Measurements from ENCODE around the gene MTUS2. TPM values are rescaled to one million over a fixed set of nuclear protein-coding genes. Genes with fewer than 3 reads are reported as not detected.

The MTUS2 gene
- total and polyA plus RNA-seq, 2 donors (not counting 3 experiments of a cell fraction or from before 2014, with no cell fraction given) = not detected

DNA sequence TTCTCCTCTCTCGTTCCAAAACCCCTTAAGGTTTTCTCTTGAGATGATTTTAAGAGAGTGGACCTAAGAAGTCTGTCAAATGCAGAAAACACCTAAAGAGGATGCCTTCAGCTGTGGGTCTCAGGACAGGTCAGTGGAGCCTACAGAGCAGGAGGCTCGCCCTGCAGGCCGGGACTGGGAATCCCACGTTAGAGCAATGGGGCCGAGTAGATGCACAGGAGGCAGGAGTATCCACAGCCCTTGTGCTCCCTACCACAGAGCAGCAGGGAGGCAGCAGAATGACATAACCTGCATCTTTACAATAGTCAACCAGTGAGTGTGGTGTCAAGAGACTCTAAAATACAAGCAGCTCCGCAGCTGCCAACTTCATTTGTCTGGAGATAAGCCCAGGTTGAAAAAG is 229.4 kb downstream of the MTUS2 start:
- no peak for FAIRE-seq

DNA sequence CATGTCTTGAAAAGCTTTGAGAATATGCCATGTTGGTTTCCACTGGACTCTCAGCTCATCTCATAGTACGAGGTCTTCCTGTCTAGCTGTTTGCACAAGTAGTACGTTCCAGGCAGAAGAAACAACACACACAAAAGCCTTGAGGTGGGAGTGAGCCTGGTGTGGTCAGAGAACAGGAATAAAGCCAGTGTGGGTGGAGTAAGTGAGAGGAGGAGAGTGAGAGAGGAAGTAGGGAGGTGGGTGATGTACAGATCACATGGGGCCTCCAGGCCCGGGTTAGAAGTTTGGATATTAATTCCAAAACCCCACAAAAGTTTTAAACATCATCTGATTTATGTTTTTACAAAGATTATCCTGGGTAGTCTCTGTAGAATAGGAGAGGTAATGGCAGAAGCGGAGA is 230.6 kb downstream of the MTUS2 start:
- no peaks in the 10 kb centered on the region for H3K4me1 ChIP-seq (ENCODE audit: control insufficient read depth, extremely low read depth, insufficient read depth, low read length)
- POLR2A ChIA-PET = no interaction called here
- no peak overlapping the region for H3K4me3 ChIP-seq (replicated peaks in 1 of 3; ENCODE audit: insufficient read depth in 1 of 3, low read depth in 1 of 3, low read length in 3 of 3)
- BruUV-seq (replicated peaks) = no TSS peak
- H3K79me2 ChIP-seq (ENCODE audit: control insufficient read depth, insufficient read depth, low read length) = no peaks in the 10 kb centered on the region
- TF ChIP-seq POLR2AphosphoS5 (IDR thresholded peaks at IDR 0.05; ENCODE audit: insufficient read depth, low read depth, low read length) (no peak), GATA2 (IDR thresholded peaks at IDR 0.05; ENCODE audit: insufficient read depth, insufficient read length, low read depth, low read length) (no peak), POLR2A (IDR thresholded peaks at IDR 0.05; ENCODE audit: low read depth, low read length) (no peak), MYC (IDR thresholded peaks at IDR 0.05; ENCODE audit: low read depth, low read length) (no peak), JUN (IDR thresholded peaks at IDR 0.05; ENCODE audit: borderline replicate concordance, insufficient read depth, insufficient read length, low read depth) (no peak)
- TF ChIP-seq, protein P1, sequence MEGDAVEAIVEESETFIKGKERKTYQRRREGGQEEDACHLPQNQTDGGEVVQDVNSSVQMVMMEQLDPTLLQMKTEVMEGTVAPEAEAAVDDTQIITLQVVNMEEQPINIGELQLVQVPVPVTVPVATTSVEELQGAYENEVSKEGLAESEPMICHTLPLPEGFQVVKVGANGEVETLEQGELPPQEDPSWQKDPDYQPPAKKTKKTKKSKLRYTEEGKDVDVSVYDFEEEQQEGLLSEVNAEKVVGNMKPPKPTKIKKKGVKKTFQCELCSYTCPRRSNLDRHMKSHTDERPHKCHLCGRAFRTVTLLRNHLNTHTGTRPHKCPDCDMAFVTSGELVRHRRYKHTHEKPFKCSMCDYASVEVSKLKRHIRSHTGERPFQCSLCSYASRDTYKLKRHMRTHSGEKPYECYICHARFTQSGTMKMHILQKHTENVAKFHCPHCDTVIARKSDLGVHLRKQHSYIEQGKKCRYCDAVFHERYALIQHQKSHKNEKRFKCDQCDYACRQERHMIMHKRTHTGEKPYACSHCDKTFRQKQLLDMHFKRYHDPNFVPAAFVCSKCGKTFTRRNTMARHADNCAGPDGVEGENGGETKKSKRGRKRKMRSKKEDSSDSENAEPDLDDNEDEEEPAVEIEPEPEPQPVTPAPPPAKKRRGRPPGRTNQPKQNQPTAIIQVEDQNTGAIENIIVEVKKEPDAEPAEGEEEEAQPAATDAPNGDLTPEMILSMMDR (IDR thresholded peaks at IDR 0.05; ENCODE audit: extremely low read depth in 1 of 2, insufficient read depth in 1 of 2, low read depth in 1 of 2, low read length in 2 of 2) = no peak
- no peaks in the 10 kb centered on the region for H4K20me1 ChIP-seq (replicated peaks; ENCODE audit: control insufficient read depth, extremely low read depth, insufficient read depth, low read length)
- no peak for DNase-seq (ENCODE audit: low read depth, low spot score)
- no peak overlapping the region for H3K4me2 ChIP-seq (ENCODE audit: insufficient read depth, low read length)
- no peak overlapping the region for H3K9ac ChIP-seq (replicated peaks; ENCODE audit: extremely low read depth, insufficient read depth, low read length)
- dilution Hi-C loops (cut with MboI; ENCODE audit: extremely low pct_ligation_motif_present, low sequenced_read_pairs) = no loop called here
- no peaks in the 10 kb centered on the region for H3K9me1 ChIP-seq (replicated peaks; ENCODE audit: control insufficient read depth, extremely low read depth, insufficient read depth, low read length)
- H3K36me3 ChIP-seq (ENCODE audit: control insufficient read depth in 2 of 2, extremely low read depth in 1 of 2, insufficient read depth in 2 of 2, low read length in 2 of 2) = no peaks in the 10 kb centered on the region
- intact Hi-C loops (cut with micrococcal nuclease) = no loop called here
- no peak overlapping the region for H3K27ac ChIP-seq (ENCODE audit: insufficient read depth, low read depth, low read length)
- CTCF ChIA-PET = no interaction called here
- no peak for FAIRE-seq
- H3K9me3 ChIP-seq (replicated peaks; ENCODE audit: control insufficient read depth, insufficient read depth, low read length) = no peaks in the 10 kb centered on the region
- H3K27me3 ChIP-seq (ENCODE audit: control insufficient read depth in 2 of 2, insufficient read depth in 2 of 2, low read length in 2 of 2) = no peaks in the 10 kb centered on the region
- no peak overlapping the region for H2AFZ ChIP-seq (ENCODE audit: low read depth, low read length)

More for the DNA sequence above, 229.4 kb downstream of the MTUS2 start:
- ChIA-PET POLR2A (no interaction called here), CTCF (no interaction called here)
- Histone ChIP-seq H3K36me3 (ENCODE audit: control insufficient read depth in 2 of 2, extremely low read depth in 1 of 2, insufficient read depth in 2 of 2, low read length in 2 of 2) (no peaks in the 10 kb centered on the region), H3K27ac (ENCODE audit: insufficient read depth, low read depth, low read length) (no peak overlapping the region), H3K4me1 (ENCODE audit: control insufficient read depth, extremely low read depth, insufficient read depth, low read length) (no peaks in the 10 kb centered on the region), H3K79me2 (ENCODE audit: control insufficient read depth, insufficient read depth, low read length) (no peaks in the 10 kb centered on the region), H3K27me3 (ENCODE audit: control insufficient read depth in 2 of 2, insufficient read depth in 2 of 2, low read length in 2 of 2) (no peaks in the 10 kb centered on the region), H3K4me3 (replicated peaks in 1 of 3; ENCODE audit: insufficient read depth in 1 of 3, low read depth in 1 of 3, low read length in 3 of 3) (no peak overlapping the region), H3K4me2 (ENCODE audit: insufficient read depth, low read length) (no peak overlapping the region), H3K9ac (replicated peaks; ENCODE audit: extremely low read depth, insufficient read depth, low read length) (no peak overlapping the region), H3K9me1 (replicated peaks; ENCODE audit: control insufficient read depth, extremely low read depth, insufficient read depth, low read length) (no peaks in the 10 kb centered on the region), H3K9me3 (replicated peaks; ENCODE audit: control insufficient read depth, insufficient read depth, low read length) (no peaks in the 10 kb centered on the region), H2AFZ (ENCODE audit: low read depth, low read length) (no peak overlapping the region), H4K20me1 (replicated peaks; ENCODE audit: control insufficient read depth, extremely low read depth, insufficient read depth, low read length) (no peaks in the 10 kb centered on the region)
- BruUV-seq (replicated peaks) = no TSS peak
- dilution Hi-C loops (cut with MboI; ENCODE audit: extremely low pct_ligation_motif_present, low sequenced_read_pairs) = no loop called here
- no peak for DNase-seq (ENCODE audit: low read depth, low spot score)
- TF ChIP-seq, protein P1 (IDR thresholded peaks at IDR 0.05; ENCODE audit: extremely low read depth in 1 of 2, insufficient read depth in 1 of 2, low read depth in 1 of 2, low read length in 2 of 2) = no peak
- intact Hi-C loops (cut with micrococcal nuclease) = no loop called here
